Caco-2 (cell line): ENCODE measurements around the gene TRAPPC5. TPM values are rescaled to one million over a fixed set of nuclear protein-coding genes. Genes with fewer than 3 reads are reported as not detected.

Source experiments
- BruUV-seq: library from RNA; stranded (reverse); fragments of 400-500 nt; replicated peaks from 2 replicates; lab custom pipeline; 2021; lab: Mats Ljungman, UMichigan
- CTCF ChIA-PET: fragments of 300-600 bp; sonication (Branson Sonifier 250); formaldehyde crosslinking; loops from one replicate; lab custom pipeline; 2022; ENCODE audit warnings: antibody characterized with exemption; lab: Charles Lee
- POLR2A ChIA-PET: fragments of 300-600 bp; sonication (Branson Sonifier 250); formaldehyde crosslinking; loops from one replicate; lab custom pipeline; 2022; ENCODE audit warnings: antibody characterized with exemption; lab: Charles Lee
- DNase-seq, 2 experiments: peaks; one replicate each; pipeline versions ENCODE4 v3.0.0 to v3.0.0-alpha.2; 2020 to 2022
- H3K27me3 ChIP-seq: replicated peaks from 2 replicates; pipeline ENCODE4 v1.6.0; 2011; ENCODE audit warnings: low read length; ENCODE audit not compliant: control insufficient read depth, insufficient read depth
- H3K36me3 ChIP-seq: 2 replicates; pipeline ENCODE4 v1.5.1; 2011; ENCODE audit warnings: low read length; ENCODE audit not compliant: control insufficient read depth, insufficient read depth
- H3K4me1 ChIP-seq: fragments of 250-450 bp; sonication (Bioruptor Pico); 2 replicates; pipeline ENCODE4 v1.5.1; 2020; ENCODE audit warnings: mild to moderate bottlenecking
- H3K4me3 ChIP-seq: 2 replicates; pipeline ENCODE4 v1.5.1; 2011; ENCODE audit warnings: low read depth, mild to moderate bottlenecking, control low read depth, low read length
- H3K9me3 ChIP-seq: fragments of 250-450 bp; sonication (Bioruptor Pico); 2 replicates; pipeline ENCODE4 v1.5.1; 2020; ENCODE audit warnings: mild to moderate bottlenecking, moderate library complexity
- H3K27ac Mint-ChIP-seq: one replicate; pipeline ENCODE4 v1.8.0; 2022; ENCODE audit warnings: mixed read lengths; ENCODE audit not compliant: unreplicated experiment
- H3K27me3 Mint-ChIP-seq: one replicate; pipeline ENCODE4 v1.8.0; 2022; ENCODE audit warnings: mixed read lengths; ENCODE audit not compliant: insufficient read depth, unreplicated experiment
- H3K36me3 Mint-ChIP-seq: one replicate; pipeline ENCODE4 v1.8.0; 2022; ENCODE audit warnings: mild to moderate bottlenecking, mixed read lengths; ENCODE audit not compliant: insufficient read depth, unreplicated experiment
- H3K4me1 Mint-ChIP-seq: one replicate; pipeline ENCODE4 v1.8.0; 2022; ENCODE audit warnings: low read depth, mixed read lengths; ENCODE audit not compliant: unreplicated experiment
- H3K4me3 Mint-ChIP-seq: one replicate; pipeline ENCODE4 v1.8.0; 2022; ENCODE audit warnings: mild to moderate bottlenecking, moderate library complexity, mixed read lengths; ENCODE audit not compliant: unreplicated experiment
- H3K9me3 Mint-ChIP-seq: one replicate; pipeline ENCODE4 v1.8.0; 2022; ENCODE audit warnings: mixed read lengths; ENCODE audit not compliant: unreplicated experiment
- CTCF ChIP-seq, 2 experiments: fragments of 200-600 bp in 1 of 2; IDR thresholded peaks; 1 replicate in 1 of 2; 2 replicates in 1 of 2; pipeline versions ENCODE4 v1.5.1 to v1.8.0; 2011 to 2022; ENCODE audit warnings: antibody characterized with exemption in 1 of 2, control low read depth in 1 of 2, inconsistent platforms in 1 of 2, low read depth in 1 of 2, low read length in 1 of 2, mild to moderate bottlenecking in 1 of 2, moderate library complexity in 1 of 2; ENCODE audit not compliant: insufficient read depth in 1 of 2, severe bottlenecking in 1 of 2, unreplicated experiment in 1 of 2
- intact Hi-C: fragments of 100-400 bp; cut with micrococcal nuclease; formaldehyde crosslinking; loops from one replicate; pipeline ENCODE4 v1.10.0; 2022; ENCODE audit not compliant: unreplicated experiment
- total RNA-seq: library from RNA; stranded (reverse); gene quantifications from 2 replicates; pipeline ENCODE4 v1.2.3, GENCODE V29; 2022

The TRAPPC5 gene
- total RNA-seq, 1 experiment from 2014 or later = 80.3 TPM

- TF ChIP-seq CTCF (IDR thresholded peaks at IDR 0.05; ENCODE audit: insufficient read depth in 1 of 2, low read depth in 1 of 2, low read length in 1 of 2, severe bottlenecking in 1 of 2, unreplicated experiment in 1 of 2) = no peak
- no peaks in the 10 kb centered on the region for H3K4me1 Mint-ChIP-seq
- H3K9me3 Mint-ChIP-seq = peaks cover 10% of the 10 kb centered on the region
- no peak overlapping the region for H3K4me3 ChIP-seq
- no peak overlapping the region for H3K4me3 Mint-ChIP-seq
- H3K36me3 Mint-ChIP-seq = peaks cover 16% of the 10 kb centered on the region
- no peak overlapping the region for H3K27ac Mint-ChIP-seq
- peaks cover 10% of the 10 kb centered on the region; the same call in 1 of the 2 replicates for H3K4me1 ChIP-seq
- no peak for DNase-seq
- H3K27me3 ChIP-seq = no peaks in the 10 kb centered on the region
- POLR2A ChIA-PET = interaction anchor here (0.6 kb wide), 1 partner anchor 921 kb away, joined by 4 read pairs; no protein-coding TSS in a partner anchor
- BruUV-seq = no TSS peak
- intact Hi-C loops = no loop called here
- peaks cover 3% of the 10 kb centered on the region for H3K27me3 Mint-ChIP-seq
- no peaks in the 10 kb centered on the region for H3K9me3 ChIP-seq
- CTCF ChIA-PET = interaction anchor here (0.7 to 1.5 kb wide), 2 partner anchors 109 to 110 kb away, joined by 3 read pairs; no protein-coding TSS in a partner anchor
- no peaks in the 10 kb centered on the region for H3K36me3 ChIP-seq
Measured at GRCh38 chr19:7677669-7678311, 2.8 kb upstream of the TRAPPC5 start.

GRCh38 chr19:7678971-7679751 is 1.5 kb upstream of the TRAPPC5 start:
- peaks cover 9% of the 10 kb centered on the region for H3K9me3 Mint-ChIP-seq
- H3K27me3 ChIP-seq = no peaks in the 10 kb centered on the region
- H3K4me3 Mint-ChIP-seq = peak overlapping the region; percentile 82
- H3K4me3 ChIP-seq = no peak overlapping the region
- TF ChIP-seq CTCF (IDR thresholded peaks at IDR 0.05; ENCODE audit: insufficient read depth in 1 of 2, low read depth in 1 of 2, low read length in 1 of 2, severe bottlenecking in 1 of 2, unreplicated experiment in 1 of 2) = peak; percentile 12 to 34
- H3K4me1 ChIP-seq = peaks cover 10% of the 10 kb centered on the region; the same call in 1 of the 2 replicates
- H3K36me3 Mint-ChIP-seq = peaks cover 6% of the 10 kb centered on the region
- intact Hi-C loops = no loop called here
- peak; percentile 54 to 64 for DNase-seq
- H3K4me1 Mint-ChIP-seq = no peaks in the 10 kb centered on the region
- BruUV-seq = no TSS peak
- H3K27me3 Mint-ChIP-seq = peaks cover 3% of the 10 kb centered on the region
- H3K36me3 ChIP-seq = no peaks in the 10 kb centered on the region
- CTCF ChIA-PET = interaction anchor here (0.7 kb wide), 1 partner anchor 190 kb away, joined by 4 read pairs; no protein-coding TSS in a partner anchor
- POLR2A ChIA-PET = no interaction called here
- no peak overlapping the region for H3K27ac Mint-ChIP-seq
- H3K9me3 ChIP-seq = no peaks in the 10 kb centered on the region
